ENCODE results near the gene PUS1. TPM values are rescaled to one million over a fixed set of nuclear protein-coding genes. Genes with fewer than 3 reads are reported as not detected.

Gene PUS1
- total and polyA plus RNA-seq, 4 donors: 6.8 to 35.6 (median 29.8) TPM

- Histone ChIP-seq H3K36me3 (ENCODE audit: control insufficient read depth in 4 of 4, insufficient read depth in 4 of 4, low read length in 4 of 4) (peaks cover 0 to 55% (median 11%) of the 10 kb centered on the region in 4 donors), H3K4me1 (ENCODE audit: control insufficient read depth in 5 of 5, insufficient read depth in 5 of 5, low read length in 5 of 5) (no peaks in the 10 kb centered on the region), H3K9ac (ENCODE audit: insufficient read depth in 1 of 2, low read length in 2 of 2) (no peak overlapping the region), H3K27ac (ENCODE audit: low read depth in 1 of 2, low read length in 1 of 2) (no peak overlapping the region), H3K4me3 (no peak overlapping the region), H3K27me3 (ENCODE audit: control insufficient read depth in 3 of 3, insufficient read depth in 3 of 3, low read length in 2 of 3) (no peaks in the 10 kb centered on the region), H3K9me3 (ENCODE audit: control insufficient read depth in 4 of 4, insufficient read depth in 3 of 4, low read length in 3 of 4) (no peaks in the 10 kb centered on the region)
- 93% methylated on average over 32 to 35 of the region's 35 CpGs for WGBS, 2 donors
- ATAC-seq (ENCODE audit: insufficient read depth, low FRiP score) (no peak), DNase-seq (no peak)
- no peak for TF ChIP-seq CTCF (IDR thresholded peaks at IDR 0.05; ENCODE audit: control extremely low read depth, extremely low read depth)
Observed at GRCh38 chr12:131920902-131921840, 7.9 kb upstream of the PUS1 start.

GRCh38 chr12:131921866-131922769 lies 7.0 kb upstream of the PUS1 start:
- WGBS, 2 donors: 85% methylated on average over 29 of the region's 29 CpGs
- no peak overlapping the region for H3K27ac ChIP-seq (ENCODE audit: low read depth in 1 of 2, low read length in 1 of 2)
- peaks cover 0 to 48% (median 7%) of the 10 kb centered on the region in 4 donors for H3K36me3 ChIP-seq (ENCODE audit: control insufficient read depth in 4 of 4, insufficient read depth in 4 of 4, low read length in 4 of 4)
- no peak for TF ChIP-seq CTCF (IDR thresholded peaks at IDR 0.05; ENCODE audit: control extremely low read depth, extremely low read depth)
- no peak for DNase-seq
- no peaks in the 10 kb centered on the region for H3K27me3 ChIP-seq (ENCODE audit: control insufficient read depth in 3 of 3, insufficient read depth in 3 of 3, low read length in 2 of 3)
- H3K9me3 ChIP-seq (ENCODE audit: control insufficient read depth in 4 of 4, insufficient read depth in 3 of 4, low read length in 3 of 4): no peaks in the 10 kb centered on the region
- no peaks in the 10 kb centered on the region for H3K4me1 ChIP-seq (ENCODE audit: control insufficient read depth in 5 of 5, insufficient read depth in 5 of 5, low read length in 5 of 5)
- no peak overlapping the region for H3K4me3 ChIP-seq
- no peak for ATAC-seq (ENCODE audit: insufficient read depth, low FRiP score)
- no peak overlapping the region for H3K9ac ChIP-seq (ENCODE audit: insufficient read depth in 1 of 2, low read length in 2 of 2)

- no peaks in the 10 kb centered on the region for H3K4me1 ChIP-seq (ENCODE audit: control insufficient read depth in 5 of 5, insufficient read depth in 5 of 5, low read length in 5 of 5)
- no peak for DNase-seq
- no peak for ATAC-seq (ENCODE audit: insufficient read depth, low FRiP score)
- H3K9me3 ChIP-seq (ENCODE audit: control insufficient read depth in 4 of 4, insufficient read depth in 3 of 4, low read length in 3 of 4): no peaks in the 10 kb centered on the region
- H3K9ac ChIP-seq (ENCODE audit: insufficient read depth in 1 of 2, low read length in 2 of 2): no peak overlapping the region
- H3K27me3 ChIP-seq (ENCODE audit: control insufficient read depth in 3 of 3, insufficient read depth in 3 of 3, low read length in 2 of 3): no peaks in the 10 kb centered on the region
- no peak overlapping the region for H3K4me3 ChIP-seq
- TF ChIP-seq CTCF (IDR thresholded peaks at IDR 0.05; ENCODE audit: control extremely low read depth, extremely low read depth): no peak
- peaks cover 0 to 42% (median 7%) of the 10 kb centered on the region in 4 donors for H3K36me3 ChIP-seq (ENCODE audit: control insufficient read depth in 4 of 4, insufficient read depth in 4 of 4, low read length in 4 of 4)
- 93 to 94% methylated on average over 13 of the region's 13 CpGs for WGBS, 2 donors
- no peak overlapping the region for H3K27ac ChIP-seq (ENCODE audit: low read depth in 1 of 2, low read length in 1 of 2)
Observed at GRCh38 chr12:131922772-131923171, 6.3 kb upstream of the PUS1 start.
